CD14-positive monocyte (primary cell): Measurements from ENCODE around the gene RAB3GAP2. TPM values are rescaled to one million over a fixed set of nuclear protein-coding genes. Genes with fewer than 3 reads are reported as not detected.

Experiments
- DNase-seq, 3 donors: peaks; one replicate each; pipeline ENCODE4 v3.0.0-alpha.2; 2011 to 2022
- H2AFZ ChIP-seq: 2 replicates; pipeline ENCODE4 v1.6.0; 2012; ENCODE audit warnings: mild to moderate bottlenecking, low read depth, low read length, inconsistent platforms; ENCODE audit not compliant: insufficient read depth, poor library complexity, severe bottlenecking
- H3K27ac ChIP-seq, 2 donors: 1 replicate in 1 of 2; 2 replicates in 1 of 2; pipeline ENCODE4 v1.5.1; 2012 to 2013; ENCODE audit warnings: low read length in 2 of 2, control low read depth in 1 of 2, inconsistent platforms in 1 of 2, low read depth in 1 of 2, mild to moderate bottlenecking in 1 of 2
- H3K27me3 ChIP-seq, 2 donors: one replicate each; pipeline versions ENCODE4 v1.6.0 to v1.6.1; 2011 to 2013; ENCODE audit warnings: low read length in 2 of 2; ENCODE audit not compliant: control insufficient read depth in 2 of 2, insufficient read depth in 2 of 2
- H3K36me3 ChIP-seq, 2 donors: replicated peaks in 1 of 2; 1 replicate in 1 of 2; 2 replicates in 1 of 2; pipeline versions ENCODE4 v1.5.1 to v1.6.1; 2012 to 2013; ENCODE audit warnings: low read length in 2 of 2, control low read depth in 1 of 2, inconsistent platforms in 1 of 2, mild to moderate bottlenecking in 1 of 2; ENCODE audit not compliant: insufficient read depth in 2 of 2, control insufficient read depth in 1 of 2
- H3K4me1 ChIP-seq, 2 donors: 1 replicate in 1 of 2; 2 replicates in 1 of 2; pipeline versions ENCODE4 v1.5.1 to v1.6.1; 2012 to 2013; ENCODE audit warnings: low read length in 2 of 2, control low read depth in 1 of 2, inconsistent platforms in 1 of 2, mild to moderate bottlenecking in 1 of 2, moderate library complexity in 1 of 2; ENCODE audit not compliant: insufficient read depth in 2 of 2, control insufficient read depth in 1 of 2
- H3K4me2 ChIP-seq: replicated peaks from 2 replicates; pipeline ENCODE3; 2012; ENCODE audit warnings: low read length, moderate library complexity, mild to moderate bottlenecking; ENCODE audit not compliant: poor library complexity, severe bottlenecking; ENCODE audit errors: extremely low read depth
- H3K4me3 ChIP-seq, 3 experiments: fragments of 200-600 bp in 1 of 3; sonication (generic) in 1 of 3; replicated peaks in 1 of 3; 1 replicate in 2 of 3; 2 replicates in 1 of 3; pipeline ENCODE4 v1.5.1; 2011 to 2013; ENCODE audit warnings: low read length in 3 of 3, mild to moderate bottlenecking in 3 of 3, control low read depth in 2 of 3, low read depth in 2 of 3, inconsistent platforms in 1 of 3, moderate library complexity in 1 of 3
- H3K79me2 ChIP-seq: 2 replicates; pipeline ENCODE4 v1.6.0; 2012; ENCODE audit warnings: mild to moderate bottlenecking, control low read depth, inconsistent platforms, low read length, moderate library complexity; ENCODE audit not compliant: insufficient read depth
- H3K9ac ChIP-seq: 2 replicates; pipeline ENCODE4 v1.6.0; 2017; ENCODE audit warnings: low read length, mild to moderate bottlenecking; ENCODE audit not compliant: insufficient read depth, poor library complexity, severe bottlenecking
- H3K9me3 ChIP-seq, 2 donors: replicated peaks in 1 of 2; 1 replicate in 1 of 2; 2 replicates in 1 of 2; pipeline versions ENCODE4 v1.5.1 to v1.6.1; 2012 to 2013; ENCODE audit warnings: low read length in 2 of 2, control low read depth in 1 of 2; ENCODE audit not compliant: control insufficient read depth in 1 of 2, insufficient read depth in 1 of 2
- H4K20me1 ChIP-seq: 2 replicates; pipeline ENCODE4 v1.6.0; 2012; ENCODE audit warnings: mild to moderate bottlenecking, low read length, control low read depth, moderate library complexity; ENCODE audit not compliant: insufficient read depth
- H3K27ac Mint-ChIP-seq, 7 donors: one replicate each; pipeline ENCODE4 v1.8.0; 2020; ENCODE audit warnings: mild to moderate bottlenecking in 7 of 7, mixed read lengths in 7 of 7, moderate library complexity in 6 of 7, inconsistent platforms in 2 of 7
- H3K27me3 Mint-ChIP-seq, 3 donors: one replicate each; pipeline ENCODE4 v1.8.0; 2021 to 2022; ENCODE audit warnings: low read depth in 3 of 3, mild to moderate bottlenecking in 3 of 3, mixed read lengths in 3 of 3, moderate library complexity in 3 of 3, inconsistent platforms in 1 of 3
- H3K36me3 Mint-ChIP-seq, 2 donors: one replicate each; pipeline ENCODE4 v1.8.0; 2020; ENCODE audit warnings: mixed read lengths in 2 of 2, inconsistent platforms in 1 of 2, mild to moderate bottlenecking in 1 of 2
- H3K4me1 Mint-ChIP-seq: one replicate; pipeline ENCODE4 v1.8.0; 2020; ENCODE audit warnings: mild to moderate bottlenecking, mixed read lengths
- H3K4me3 Mint-ChIP-seq, 2 donors: one replicate each; pipeline ENCODE4 v1.8.0; 2020; ENCODE audit warnings: mild to moderate bottlenecking in 2 of 2, mixed read lengths in 2 of 2, moderate library complexity in 1 of 2
- H3K9me3 Mint-ChIP-seq, 7 donors: one replicate each; pipeline ENCODE4 v1.8.0; 2020 to 2022; ENCODE audit warnings: mixed read lengths in 7 of 7, mild to moderate bottlenecking in 6 of 7, moderate library complexity in 6 of 7, inconsistent platforms in 2 of 7
- CTCF ChIP-seq: fragments of 200-600 bp; IDR thresholded peaks from one replicate; pipeline ENCODE4 v1.8.0; 2022; ENCODE audit warnings: antibody characterized with exemption, mild to moderate bottlenecking
- WGBS: methylation state at CpG from one replicate; pipeline ENCODE4 v1.1.5; 2013; ENCODE audit warnings: missing lambda C conversion rate; ENCODE audit not compliant: insufficient coverage; 5-methylcytosine and 5-hydroxymethylcytosine counted together
- intact Hi-C, 2 donors: fragments of 100-400 bp; cut with micrococcal nuclease; formaldehyde crosslinking; loops; one replicate each; pipeline versions ENCODE4 v1.15.0 to v1.15.1; 2023
- polyA plus RNA-seq, 3 donors: library from polyadenylated mRNA; depleted of rRNA in 1 of 3; unstranded in 2 of 3; stranded (reverse) in 1 of 3; fragments of 300-500 nt in 2 of 3; fragments of >200 nt in 1 of 3; fragmentation: Illumina TruSeq in 2 of 3; gene quantifications; 1 replicate in 2 of 3; 2 replicates in 1 of 3; pipeline ENCODE4 v1.2.3, GENCODE V29; 2012 to 2021

The RAB3GAP2 gene
- polyA plus RNA-seq, 3 donors = 9.8 to 12.1 (median 11.6) TPM

DNA sequence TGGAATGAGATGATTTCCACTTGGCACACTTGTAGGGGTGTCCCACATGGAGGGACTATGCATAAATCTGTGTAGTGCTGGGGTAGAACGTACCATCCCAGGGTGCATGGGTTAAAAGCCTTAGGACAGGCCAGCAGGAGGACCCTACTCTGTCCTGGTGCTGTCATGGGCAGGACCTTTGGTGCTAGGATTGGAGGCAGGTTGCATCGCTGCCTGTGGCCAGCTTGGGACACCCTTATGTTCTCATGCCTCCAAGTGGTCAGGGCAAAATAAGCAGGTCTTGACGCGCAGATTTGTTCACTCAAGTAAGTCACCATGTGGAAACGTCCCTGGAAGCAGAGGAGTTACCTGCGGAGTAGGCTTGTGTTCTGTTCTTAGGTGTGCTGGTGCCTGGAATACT, 49.5 kb upstream of the RAB3GAP2 start:
- Histone ChIP-seq H2AFZ (no peak overlapping the region), H3K4me2 (no peak overlapping the region), H3K9ac (no peak overlapping the region), H3K4me3 (no peak overlapping the region), H3K4me1 (no peaks in the 10 kb centered on the region), H3K27me3 (no peaks in the 10 kb centered on the region), H3K36me3 (no peaks in the 10 kb centered on the region), H3K27ac (no peak overlapping the region), H4K20me1 (no peaks in the 10 kb centered on the region), H3K9me3 (no peaks in the 10 kb centered on the region), H3K79me2 (no peaks in the 10 kb centered on the region)
- no peak overlapping the region for H3K27ac Mint-ChIP-seq
- H3K27me3 Mint-ChIP-seq = peaks cover 0 to 7% (median 6%) of the 10 kb centered on the region in 3 donors
- no peaks in the 10 kb centered on the region for H3K4me1 Mint-ChIP-seq
- peaks cover 0 to 4% (median 0%) of the 10 kb centered on the region in 7 donors for H3K9me3 Mint-ChIP-seq
- H3K4me3 Mint-ChIP-seq = no peak overlapping the region
- intact Hi-C loops = no loop called here
- DNase-seq = no peak
- no peak for TF ChIP-seq CTCF
- no peaks in the 10 kb centered on the region for H3K36me3 Mint-ChIP-seq
- 82% methylated on average over 5 of the region's 6 CpGs for WGBS

- Histone ChIP-seq H4K20me1 (no peaks in the 10 kb centered on the region), H3K27me3 (no peaks in the 10 kb centered on the region), H2AFZ (no peak overlapping the region), H3K27ac (no peak overlapping the region), H3K4me3 (no peak overlapping the region), H3K9me3 (no peaks in the 10 kb centered on the region), H3K79me2 (no peaks in the 10 kb centered on the region), H3K4me1 (no peaks in the 10 kb centered on the region), H3K4me2 (no peak overlapping the region), H3K36me3 (no peaks in the 10 kb centered on the region), H3K9ac (no peak overlapping the region)
- Mint-ChIP-seq H3K27ac (peak overlapping the region in 1 of 7 donors; percentile 0), H3K9me3 (peaks cover 0 to 4% (median 0%) of the 10 kb centered on the region in 7 donors), H3K27me3 (peaks cover 0 to 7% (median 6%) of the 10 kb centered on the region in 3 donors), H3K4me1 (no peaks in the 10 kb centered on the region), H3K36me3 (no peaks in the 10 kb centered on the region), H3K4me3 (peak overlapping the region in 1 of 2 donors; percentile 27)
- WGBS = 86% methylated on average over 1 of the region's 2 CpGs
- DNase-seq = no peak
- TF ChIP-seq CTCF = no peak
- intact Hi-C loops = no loop called here
Measured at GRCh38 chr1:220320709-220321108, 48.5 kb upstream of the RAB3GAP2 start.
